ENCODE measurements around the gene ZNF200.

DNA sequence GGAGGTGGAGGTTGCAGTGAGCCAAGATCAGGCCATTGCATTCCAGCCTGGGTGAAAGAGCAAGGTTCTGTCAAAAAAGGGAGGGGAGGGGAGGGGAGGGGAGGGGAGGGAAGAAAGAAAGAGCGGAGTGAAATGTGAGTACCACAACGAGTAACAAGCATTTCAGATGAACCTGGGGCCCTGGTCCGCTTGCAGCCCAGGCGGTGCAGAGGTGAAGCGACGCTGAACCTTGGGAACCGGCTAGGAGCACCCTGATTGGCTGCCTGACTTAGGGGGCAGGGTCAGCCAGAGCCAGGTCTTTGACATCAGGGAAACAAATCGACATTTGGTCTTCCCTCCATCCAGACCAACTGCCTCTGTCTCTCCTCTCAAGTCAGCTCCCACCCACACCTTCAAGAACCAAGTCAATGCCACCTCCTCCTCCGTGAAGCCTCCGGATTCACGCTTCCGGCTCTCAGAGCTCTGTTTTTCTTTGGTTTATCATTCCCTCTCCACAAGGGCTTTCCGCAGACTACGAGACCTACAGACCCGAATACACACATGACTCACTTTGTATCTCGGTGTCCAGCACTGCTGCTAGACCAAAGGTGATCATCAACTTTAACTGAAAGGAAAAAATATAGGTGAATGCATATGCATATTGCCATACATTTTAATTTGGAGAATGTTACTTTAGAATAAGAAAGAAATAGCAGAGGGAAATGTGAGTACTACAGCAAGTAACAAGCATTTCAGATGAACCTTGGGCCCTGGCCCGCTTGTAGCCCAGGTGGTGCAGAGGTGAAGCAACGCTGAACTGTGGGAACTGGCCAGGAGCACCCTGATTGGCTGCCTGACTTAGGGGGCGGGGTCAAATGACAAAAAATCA is 27.6 kb downstream of the ZNF200 start:
- TF ChIP-seq, protein P1, sequence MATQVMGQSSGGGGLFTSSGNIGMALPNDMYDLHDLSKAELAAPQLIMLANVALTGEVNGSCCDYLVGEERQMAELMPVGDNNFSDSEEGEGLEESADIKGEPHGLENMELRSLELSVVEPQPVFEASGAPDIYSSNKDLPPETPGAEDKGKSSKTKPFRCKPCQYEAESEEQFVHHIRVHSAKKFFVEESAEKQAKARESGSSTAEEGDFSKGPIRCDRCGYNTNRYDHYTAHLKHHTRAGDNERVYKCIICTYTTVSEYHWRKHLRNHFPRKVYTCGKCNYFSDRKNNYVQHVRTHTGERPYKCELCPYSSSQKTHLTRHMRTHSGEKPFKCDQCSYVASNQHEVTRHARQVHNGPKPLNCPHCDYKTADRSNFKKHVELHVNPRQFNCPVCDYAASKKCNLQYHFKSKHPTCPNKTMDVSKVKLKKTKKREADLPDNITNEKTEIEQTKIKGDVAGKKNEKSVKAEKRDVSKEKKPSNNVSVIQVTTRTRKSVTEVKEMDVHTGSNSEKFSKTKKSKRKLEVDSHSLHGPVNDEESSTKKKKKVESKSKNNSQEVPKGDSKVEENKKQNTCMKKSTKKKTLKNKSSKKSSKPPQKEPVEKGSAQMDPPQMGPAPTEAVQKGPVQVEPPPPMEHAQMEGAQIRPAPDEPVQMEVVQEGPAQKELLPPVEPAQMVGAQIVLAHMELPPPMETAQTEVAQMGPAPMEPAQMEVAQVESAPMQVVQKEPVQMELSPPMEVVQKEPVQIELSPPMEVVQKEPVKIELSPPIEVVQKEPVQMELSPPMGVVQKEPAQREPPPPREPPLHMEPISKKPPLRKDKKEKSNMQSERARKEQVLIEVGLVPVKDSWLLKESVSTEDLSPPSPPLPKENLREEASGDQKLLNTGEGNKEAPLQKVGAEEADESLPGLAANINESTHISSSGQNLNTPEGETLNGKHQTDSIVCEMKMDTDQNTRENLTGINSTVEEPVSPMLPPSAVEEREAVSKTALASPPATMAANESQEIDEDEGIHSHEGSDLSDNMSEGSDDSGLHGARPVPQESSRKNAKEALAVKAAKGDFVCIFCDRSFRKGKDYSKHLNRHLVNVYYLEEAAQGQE (IDR thresholded peaks at IDR 0.05; ENCODE audit: insufficient read depth in 1 of 2, low read depth in 2 of 2, low read length in 2 of 2): no peak
- TF ChIP-seq SIN3A (IDR thresholded peaks at IDR 0.05; ENCODE audit: borderline replicate concordance, insufficient read depth, low read length) (no peak), POLR2AphosphoS5 (IDR thresholded peaks at IDR 0.05; ENCODE audit: low read depth, low read length) (no peak), FOXP2 (optimal IDR thresholded peaks at IDR 0.05; ENCODE audit: borderline replicate concordance, extremely low read depth, extremely low read length, insufficient read depth) (no peak)

Data from PFSK-1 (cell line).